ENCODE data around the gene ZC3H15.

Gene ZC3H15

DNA sequence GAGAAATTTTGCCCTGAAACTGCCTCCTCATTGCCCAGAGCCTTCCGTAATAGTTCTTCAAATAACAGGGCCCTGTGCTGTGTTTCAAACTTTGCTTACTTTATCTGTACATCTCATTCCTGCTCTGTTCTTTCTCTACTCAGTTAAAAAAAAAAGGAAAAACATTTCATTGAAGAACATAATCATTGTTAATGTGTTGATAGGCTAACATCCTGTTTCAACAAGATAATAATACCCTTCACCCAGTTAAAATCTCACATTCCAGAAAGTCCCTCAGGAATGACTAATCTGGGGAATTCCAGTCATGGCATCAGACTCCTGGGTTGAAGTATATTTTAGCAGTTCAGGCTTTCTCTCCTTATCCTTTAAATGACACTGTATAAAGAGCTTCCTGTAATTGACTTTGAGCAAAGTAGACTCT lies 58.2 kb downstream of the ZC3H15 start:
- DNase-seq: no peak

DNA sequence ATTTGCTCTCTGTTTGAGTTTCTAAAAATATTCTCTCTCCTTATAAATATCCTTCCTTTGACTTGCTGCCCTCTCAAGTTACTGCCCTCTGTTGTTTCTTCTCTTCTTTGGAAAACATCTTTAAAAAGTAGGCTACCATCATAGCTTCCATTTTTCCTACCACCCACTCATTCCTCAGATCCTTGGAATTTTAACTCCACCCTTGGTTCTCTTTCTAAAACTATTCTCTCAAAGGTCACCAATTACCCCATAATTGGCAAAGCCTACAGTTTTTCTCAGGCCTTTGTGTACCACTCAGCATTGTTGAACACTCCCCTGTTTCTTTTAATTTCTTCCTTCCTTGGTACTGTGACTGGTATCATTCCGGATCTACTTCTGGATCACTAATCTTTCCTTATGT lies 60.8 kb downstream of the ZC3H15 start:
- no peak for DNase-seq

DNA sequence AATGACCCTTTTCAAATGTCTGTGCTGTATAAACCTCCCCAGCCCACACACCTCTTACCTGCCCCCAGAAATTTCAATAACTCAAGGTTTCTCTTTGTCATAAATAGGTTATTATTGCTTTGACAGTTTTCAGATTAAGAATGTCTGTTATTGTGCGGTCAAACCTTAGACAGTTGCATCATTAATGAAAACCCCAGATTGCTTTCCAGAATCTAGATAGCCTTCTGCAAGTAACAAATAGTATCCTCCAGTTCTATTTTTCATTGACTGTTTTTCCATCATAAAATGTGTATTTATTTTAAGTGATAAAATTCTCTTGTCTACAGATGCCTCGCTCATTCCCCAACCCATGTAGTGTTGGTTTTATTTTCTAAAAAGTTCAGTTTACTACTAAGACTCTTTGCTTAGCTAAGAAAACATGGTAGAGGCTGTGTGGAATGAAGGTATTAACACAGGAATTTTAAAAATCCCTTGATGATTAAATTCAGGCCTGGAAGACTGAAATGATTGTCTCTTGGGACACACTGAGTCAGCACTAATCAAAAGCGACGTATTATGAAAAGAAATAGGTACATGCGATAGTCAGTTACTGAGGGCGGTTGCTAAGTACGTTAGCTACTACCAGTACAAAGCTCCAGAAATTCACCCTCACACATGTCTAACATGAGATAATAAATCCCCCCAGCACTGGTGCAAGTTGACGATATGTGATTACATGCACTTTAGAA lies 65.4 kb downstream of the ZC3H15 start:
- no peak for DNase-seq

DNA sequence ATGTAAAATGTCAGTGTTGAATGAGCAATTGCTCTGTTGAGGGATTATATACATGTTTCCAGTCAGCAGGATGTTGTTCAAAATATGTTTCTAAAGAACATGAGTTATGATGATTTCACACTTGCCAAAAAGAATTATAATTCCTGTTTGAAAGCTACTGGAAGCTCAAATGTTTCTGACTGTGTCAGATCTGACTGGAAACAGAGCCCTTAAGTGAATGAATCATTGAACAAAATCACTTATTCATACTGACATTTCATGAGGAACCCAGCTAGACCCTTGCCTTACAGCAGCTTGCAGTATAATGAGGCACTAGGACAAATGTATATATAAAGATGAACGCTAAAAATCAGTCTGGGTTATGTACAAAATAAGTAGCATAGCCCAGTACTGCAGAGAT lies 68.4 kb downstream of the ZC3H15 start:
- DNase-seq: no peak

DNA sequence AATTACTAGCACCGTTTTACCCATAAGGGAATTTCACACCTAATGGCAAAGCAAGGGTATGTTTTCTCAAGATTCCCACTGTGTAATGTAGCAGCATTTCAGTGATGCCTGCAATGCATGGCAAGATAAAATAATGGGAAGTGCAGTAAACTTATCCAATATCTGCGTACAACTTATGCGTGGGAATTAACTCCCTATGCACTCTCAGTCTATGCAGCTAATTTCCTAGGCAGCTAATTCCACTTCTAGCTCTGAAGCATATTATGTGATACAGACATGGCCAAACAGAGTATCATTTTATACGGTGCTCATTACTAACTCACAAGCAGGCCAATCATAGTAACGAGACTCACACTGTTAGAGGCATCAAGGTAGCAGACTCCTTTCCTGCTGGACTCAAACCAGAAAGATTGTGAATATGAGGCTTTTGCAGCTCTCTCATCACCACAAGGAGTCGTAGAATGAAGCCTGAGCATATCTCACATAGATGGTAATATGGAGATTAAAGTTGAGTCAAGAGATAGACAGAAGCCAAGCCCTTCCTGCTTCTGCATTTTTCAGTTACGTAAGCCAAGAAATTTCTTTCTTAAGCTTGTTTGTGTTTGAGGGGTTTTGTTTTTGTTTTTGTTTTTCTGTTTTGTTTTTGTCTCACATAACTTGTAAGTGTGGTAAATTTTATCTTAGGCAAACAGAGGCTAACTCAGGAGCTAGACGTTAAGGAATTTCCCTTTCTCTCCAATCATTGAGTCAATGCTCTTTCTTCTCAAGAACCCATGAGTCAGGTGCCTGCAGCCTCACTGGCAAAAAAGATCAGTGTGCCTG lies 69.0 kb downstream of the ZC3H15 start:
- no peak for DNase-seq

DNA sequence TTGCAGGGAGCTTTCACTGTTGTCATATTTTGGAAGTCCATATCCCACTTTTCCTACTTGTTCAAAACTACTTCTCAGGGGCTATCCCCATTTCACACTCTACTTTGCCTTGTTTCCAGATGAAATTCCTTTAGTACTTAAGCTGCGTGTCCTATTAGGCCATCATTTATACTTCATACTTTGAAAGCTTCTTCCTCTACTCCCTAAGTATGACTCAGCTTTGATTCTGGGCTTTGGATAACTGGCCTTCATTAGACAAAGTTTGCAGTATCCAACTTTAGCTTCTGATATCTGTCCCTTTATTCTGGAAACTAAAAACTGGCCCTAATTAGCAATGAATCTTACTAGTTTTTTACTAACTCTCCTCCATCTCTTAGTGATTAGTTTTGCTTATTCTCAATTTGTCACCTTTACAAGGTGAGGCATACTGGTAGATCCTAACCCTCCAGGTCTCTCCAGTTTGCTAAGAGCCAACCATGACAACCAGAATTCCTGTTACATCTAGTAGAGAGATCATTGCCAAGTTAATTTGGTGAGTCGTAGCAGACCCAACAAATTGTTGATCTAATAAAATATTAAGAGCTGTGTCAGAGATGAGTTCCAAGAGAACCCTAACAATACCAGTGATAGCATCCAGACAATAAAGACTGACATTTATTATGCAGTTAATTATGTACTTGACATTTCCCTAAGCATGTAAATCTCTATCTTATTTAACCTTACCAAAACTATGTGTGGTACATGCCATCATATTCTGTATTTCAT lies 72.6 kb downstream of the ZC3H15 start:
- DNase-seq: no peak
